ENCODE data around the gene SLC25A24.

- TF ChIP-seq, protein P1, sequence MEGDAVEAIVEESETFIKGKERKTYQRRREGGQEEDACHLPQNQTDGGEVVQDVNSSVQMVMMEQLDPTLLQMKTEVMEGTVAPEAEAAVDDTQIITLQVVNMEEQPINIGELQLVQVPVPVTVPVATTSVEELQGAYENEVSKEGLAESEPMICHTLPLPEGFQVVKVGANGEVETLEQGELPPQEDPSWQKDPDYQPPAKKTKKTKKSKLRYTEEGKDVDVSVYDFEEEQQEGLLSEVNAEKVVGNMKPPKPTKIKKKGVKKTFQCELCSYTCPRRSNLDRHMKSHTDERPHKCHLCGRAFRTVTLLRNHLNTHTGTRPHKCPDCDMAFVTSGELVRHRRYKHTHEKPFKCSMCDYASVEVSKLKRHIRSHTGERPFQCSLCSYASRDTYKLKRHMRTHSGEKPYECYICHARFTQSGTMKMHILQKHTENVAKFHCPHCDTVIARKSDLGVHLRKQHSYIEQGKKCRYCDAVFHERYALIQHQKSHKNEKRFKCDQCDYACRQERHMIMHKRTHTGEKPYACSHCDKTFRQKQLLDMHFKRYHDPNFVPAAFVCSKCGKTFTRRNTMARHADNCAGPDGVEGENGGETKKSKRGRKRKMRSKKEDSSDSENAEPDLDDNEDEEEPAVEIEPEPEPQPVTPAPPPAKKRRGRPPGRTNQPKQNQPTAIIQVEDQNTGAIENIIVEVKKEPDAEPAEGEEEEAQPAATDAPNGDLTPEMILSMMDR (IDR thresholded peaks at IDR 0.05), result no peak
- no peak for TF ChIP-seq EZH2phosphoT487 (IDR thresholded peaks at IDR 0.05)
Observed at GRCh38 chr1:108114033-108114599, 86.0 kb downstream of the SLC25A24 start.

Measured in neural progenitor cell (in vitro differentiated cells).